ENCODE data around the gene PARD6B.
"Not testable (repeated sequence)": the region's sequence is repeated elsewhere in the genome, so short reads cannot be mapped to it uniquely, and the experiment has no call there.

PARD6B gene

DNA sequence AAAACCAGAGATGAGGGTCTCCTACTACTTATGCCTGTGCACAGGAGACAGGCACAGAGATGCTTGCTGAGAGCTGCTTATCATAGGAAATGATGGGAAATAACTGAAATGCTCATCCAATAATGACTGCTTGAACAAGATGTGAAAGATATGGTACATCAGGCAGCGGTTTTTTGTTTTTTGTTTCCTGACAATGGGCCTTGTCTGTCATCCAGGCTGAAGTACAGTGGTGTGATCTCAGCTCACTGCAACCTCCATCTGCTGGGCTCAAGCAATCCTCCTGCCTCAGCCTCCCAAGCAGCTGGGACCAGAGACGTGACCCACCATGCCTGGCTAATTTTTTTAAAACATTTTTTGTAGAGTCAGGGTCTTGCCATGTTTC lies 38.8 kb upstream of the PARD6B start:
- no peak overlapping the region for H3K27ac ChIP-seq
- H3K36me3 ChIP-seq, result no peaks in the 10 kb centered on the region
- no peak for DNase-seq
- H3K9me3 ChIP-seq (ENCODE audit: severe bottlenecking), result no peaks in the 10 kb centered on the region
- no peak overlapping the region for H3K4me3 ChIP-seq (ENCODE audit: low read depth, low read length)
- TF ChIP-seq, protein P1, sequence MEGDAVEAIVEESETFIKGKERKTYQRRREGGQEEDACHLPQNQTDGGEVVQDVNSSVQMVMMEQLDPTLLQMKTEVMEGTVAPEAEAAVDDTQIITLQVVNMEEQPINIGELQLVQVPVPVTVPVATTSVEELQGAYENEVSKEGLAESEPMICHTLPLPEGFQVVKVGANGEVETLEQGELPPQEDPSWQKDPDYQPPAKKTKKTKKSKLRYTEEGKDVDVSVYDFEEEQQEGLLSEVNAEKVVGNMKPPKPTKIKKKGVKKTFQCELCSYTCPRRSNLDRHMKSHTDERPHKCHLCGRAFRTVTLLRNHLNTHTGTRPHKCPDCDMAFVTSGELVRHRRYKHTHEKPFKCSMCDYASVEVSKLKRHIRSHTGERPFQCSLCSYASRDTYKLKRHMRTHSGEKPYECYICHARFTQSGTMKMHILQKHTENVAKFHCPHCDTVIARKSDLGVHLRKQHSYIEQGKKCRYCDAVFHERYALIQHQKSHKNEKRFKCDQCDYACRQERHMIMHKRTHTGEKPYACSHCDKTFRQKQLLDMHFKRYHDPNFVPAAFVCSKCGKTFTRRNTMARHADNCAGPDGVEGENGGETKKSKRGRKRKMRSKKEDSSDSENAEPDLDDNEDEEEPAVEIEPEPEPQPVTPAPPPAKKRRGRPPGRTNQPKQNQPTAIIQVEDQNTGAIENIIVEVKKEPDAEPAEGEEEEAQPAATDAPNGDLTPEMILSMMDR (IDR thresholded peaks at IDR 0.05; ENCODE audit: low read depth, low read length), result no peak
- H3K27me3 ChIP-seq (ENCODE audit: insufficient read depth, low read depth, severe bottlenecking), result no peaks in the 10 kb centered on the region

DNA sequence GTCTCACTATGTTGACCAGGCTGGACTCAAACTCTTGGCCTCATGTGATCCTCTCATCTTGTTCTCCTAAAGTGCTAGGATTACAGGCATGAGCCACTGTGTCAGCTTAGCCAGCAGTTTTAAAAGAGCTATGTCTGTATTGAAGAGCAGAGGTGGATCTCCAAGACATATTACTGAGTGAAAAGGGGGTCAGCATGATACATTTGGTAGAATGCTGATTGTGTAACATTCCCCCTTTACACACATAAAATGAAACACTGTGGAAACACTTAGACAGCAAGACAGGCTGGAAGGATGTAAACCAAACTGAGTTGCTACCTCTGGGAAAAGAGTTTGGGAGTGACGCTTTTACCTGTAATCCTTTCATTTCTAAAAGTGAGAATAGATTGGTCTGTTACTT lies 38.4 kb upstream of the PARD6B start:
- Histone ChIP-seq H3K27me3 (ENCODE audit: insufficient read depth, low read depth, severe bottlenecking) (no peaks in the 10 kb centered on the region), H3K4me3 (ENCODE audit: low read depth, low read length) (no peak overlapping the region), H3K36me3 (no peaks in the 10 kb centered on the region), H3K27ac (no peak overlapping the region), H3K9me3 (ENCODE audit: severe bottlenecking) (no peaks in the 10 kb centered on the region)
- DNase-seq, result no peak
- TF ChIP-seq, protein P1 (IDR thresholded peaks at IDR 0.05; ENCODE audit: low read depth, low read length), result no peak

DNA sequence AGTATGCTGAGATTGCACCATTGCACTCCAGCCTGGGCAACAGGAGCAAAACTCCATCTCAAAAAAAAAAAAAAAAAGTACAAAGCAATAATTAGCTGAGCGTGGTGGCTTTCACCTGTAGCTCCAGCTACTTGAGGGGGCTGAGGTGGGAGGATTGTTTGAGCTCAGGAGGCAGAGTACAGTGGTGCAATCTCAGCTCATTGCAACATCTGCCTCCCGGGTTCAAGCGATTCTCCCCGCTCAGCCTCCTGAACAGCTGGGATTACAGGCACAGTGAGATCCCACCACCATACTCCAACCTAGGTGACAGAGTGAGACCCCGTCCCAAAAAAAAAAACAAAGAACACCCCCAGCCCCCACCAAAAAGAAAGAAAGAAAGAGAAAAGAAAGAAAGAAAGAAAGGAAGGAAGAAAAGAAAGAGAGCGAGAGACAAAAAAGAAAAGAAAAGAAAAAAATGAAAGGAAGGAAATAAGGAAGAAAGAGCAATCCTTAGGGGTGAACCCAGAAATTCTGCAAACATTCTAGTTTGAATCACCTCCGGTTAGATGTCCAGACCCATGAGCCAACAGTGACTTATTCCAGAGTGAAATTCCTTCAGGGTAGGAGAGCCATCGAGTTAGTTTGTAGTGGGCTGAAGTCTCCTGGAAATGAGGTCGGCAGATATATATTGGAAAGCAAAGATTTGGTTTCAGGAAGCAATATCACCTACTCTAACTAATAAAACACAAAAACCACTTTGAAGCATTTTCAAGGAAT lies 36.8 kb upstream of the PARD6B start:
- Histone ChIP-seq H3K36me3 (no peaks in the 10 kb centered on the region), H3K9me3 (ENCODE audit: severe bottlenecking) (no peaks in the 10 kb centered on the region), H3K27ac (no peak overlapping the region), H3K4me3 (ENCODE audit: low read depth, low read length) (no peak overlapping the region), H3K27me3 (ENCODE audit: insufficient read depth, low read depth, severe bottlenecking) (no peaks in the 10 kb centered on the region)
- DNase-seq, result no peak
- TF ChIP-seq, protein P1 (IDR thresholded peaks at IDR 0.05; ENCODE audit: low read depth, low read length), result no peak

DNA sequence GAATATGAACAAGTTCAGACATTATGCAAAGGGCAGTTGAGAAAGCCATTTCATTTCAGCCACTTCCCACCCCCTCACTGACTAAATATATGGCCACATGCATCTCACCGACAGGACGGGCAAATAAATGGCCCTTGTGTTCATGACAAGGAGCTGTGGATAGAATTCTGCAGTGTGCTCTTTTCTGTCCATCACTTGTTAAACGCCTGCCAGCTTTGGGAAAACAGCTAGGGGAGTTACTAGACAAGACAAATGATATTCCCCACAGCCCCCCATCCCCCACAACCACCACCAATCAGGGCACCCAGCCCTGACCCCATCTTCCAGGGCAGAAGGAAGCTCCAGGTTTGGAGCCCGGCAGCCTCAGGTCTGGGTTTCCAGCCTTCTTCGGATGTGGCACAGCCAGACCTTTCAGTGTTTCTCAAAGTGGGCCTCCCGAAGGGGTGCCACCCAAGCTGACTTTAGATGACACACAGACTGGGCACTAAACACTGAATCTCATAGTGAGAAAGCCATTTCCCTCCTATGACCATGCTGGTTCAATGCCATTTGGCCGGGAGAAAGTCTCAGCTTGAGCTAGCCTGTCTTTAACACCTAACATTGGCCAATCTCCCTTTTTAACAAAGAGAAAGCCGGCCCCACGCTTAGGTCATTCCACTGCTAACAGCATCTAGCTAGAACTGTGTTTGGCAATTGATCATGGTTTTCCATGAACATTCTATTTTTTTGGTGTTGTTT lies 36.1 kb upstream of the PARD6B start:
- TF ChIP-seq, protein P1 (IDR thresholded peaks at IDR 0.05; ENCODE audit: low read depth, low read length), result no peak
- Histone ChIP-seq H3K36me3 (no peaks in the 10 kb centered on the region), H3K27me3 (ENCODE audit: insufficient read depth, low read depth, severe bottlenecking) (no peaks in the 10 kb centered on the region), H3K9me3 (ENCODE audit: severe bottlenecking) (no peaks in the 10 kb centered on the region), H3K4me3 (ENCODE audit: low read depth, low read length) (no peak overlapping the region), H3K27ac (no peak overlapping the region)
- DNase-seq, result no peak

DNA sequence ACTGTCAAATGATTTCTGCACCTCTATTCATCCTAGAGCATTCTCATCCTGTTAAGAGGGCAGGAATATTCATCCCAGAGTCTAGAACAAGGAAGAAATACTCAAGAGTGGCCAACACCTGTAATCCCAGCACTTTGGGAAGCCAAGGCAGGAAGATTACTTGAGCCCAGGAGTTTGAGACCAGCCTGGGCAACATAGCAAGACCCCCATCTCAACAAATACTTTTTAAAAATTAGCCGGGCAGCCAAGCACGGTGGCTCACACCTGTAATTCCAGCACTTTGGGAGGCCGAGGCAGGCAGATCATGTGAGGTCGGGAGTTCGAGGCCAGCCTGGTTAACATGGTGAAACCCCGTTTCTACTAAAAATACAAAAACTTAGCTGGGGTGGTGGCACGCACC lies 33.1 kb upstream of the PARD6B start:
- not testable (repeated sequence) for H3K27ac ChIP-seq; H3K36me3 ChIP-seq; H3K9me3 ChIP-seq (ENCODE audit: severe bottlenecking); H3K4me3 ChIP-seq (ENCODE audit: low read depth, low read length); H3K27me3 ChIP-seq (ENCODE audit: insufficient read depth, low read depth, severe bottlenecking); DNase-seq

DNA sequence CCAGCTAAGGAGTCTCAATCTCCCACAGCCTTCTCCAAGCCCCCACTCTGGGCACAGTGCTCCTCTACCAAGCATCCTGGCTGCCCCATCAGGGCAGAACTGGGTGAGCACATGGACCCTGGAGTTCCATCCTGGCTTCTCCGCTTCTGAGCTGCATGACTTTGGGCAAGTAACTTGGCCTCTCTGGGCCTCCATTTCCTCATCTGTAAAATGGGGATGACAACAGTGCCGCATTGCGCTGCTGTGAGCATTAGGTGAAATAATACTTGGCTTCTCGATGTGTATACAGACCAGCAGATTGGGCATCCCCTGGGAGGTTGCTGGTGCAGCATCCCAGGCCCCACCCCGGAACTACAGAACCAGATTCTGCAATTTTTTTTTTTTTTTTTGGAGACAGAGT lies 31.7 kb upstream of the PARD6B start:
- DNase-seq, result no peak
- TF ChIP-seq, protein P1 (IDR thresholded peaks at IDR 0.05; ENCODE audit: low read depth, low read length), result no peak
- no peaks in the 10 kb centered on the region for H3K9me3 ChIP-seq (ENCODE audit: severe bottlenecking)
- H3K27me3 ChIP-seq (ENCODE audit: insufficient read depth, low read depth, severe bottlenecking), result no peaks in the 10 kb centered on the region
- H3K4me3 ChIP-seq (ENCODE audit: low read depth, low read length), result no peak overlapping the region
- H3K36me3 ChIP-seq, result no peaks in the 10 kb centered on the region
- no peak overlapping the region for H3K27ac ChIP-seq

Data from WERI-Rb-1 (cell line).